Peyer's patch (tissue), 4 donors: ENCODE data around the gene TFCP2. TPM values are rescaled to one million over a fixed set of nuclear protein-coding genes. Genes with fewer than 3 reads are reported as not detected.

Experiments
- DNase-seq, 3 donors: peaks; one replicate each; pipeline ENCODE4 v3.0.0-alpha.2; 2017 to 2019
- H3K27ac ChIP-seq, 4 donors: fragments of 200-600 bp; sonication (generic); one replicate each; pipeline ENCODE4 v1.5.1; 2016 to 2019
- H3K27me3 ChIP-seq, 2 donors: fragments of 200-600 bp; sonication (generic); one replicate each; pipeline ENCODE4 v1.5.1; 2019
- H3K36me3 ChIP-seq, 3 donors: fragments of 200-600 bp; sonication (generic); one replicate each; pipeline ENCODE4 v1.5.1; 2016 to 2019
- H3K4me1 ChIP-seq, 4 donors: fragments of 200-600 bp; sonication (generic); one replicate each; pipeline ENCODE4 v1.5.1; 2016 to 2019
- H3K4me3 ChIP-seq, 4 donors: fragments of 200-600 bp; sonication (generic); 1 replicate in 3 of 4; 2 replicates in 1 of 4; pipeline ENCODE4 v1.5.1; 2016 to 2019; ENCODE audit warnings: mild to moderate bottlenecking in 1 of 4
- H3K9me3 ChIP-seq, 4 donors: fragments of 200-600 bp; sonication (generic); one replicate each; pipeline ENCODE4 v1.5.1; 2016 to 2019; ENCODE audit warnings: mild to moderate bottlenecking in 1 of 4
- POLR2A ChIP-seq, 2 donors: fragments of 450-650 bp; IDR thresholded peaks; one replicate each; pipeline ENCODE4 v1.5.1; 2017; ENCODE audit warnings: antibody characterized with exemption in 2 of 2, mild to moderate bottlenecking in 2 of 2, moderate library complexity in 2 of 2
- total RNA-seq, 4 donors: library from RNA; depleted of rRNA; stranded (reverse); fragments of >200 nt; gene quantifications; one replicate each; pipeline ENCODE4 v1.1.0, GENCODE V29; 2016
- TF ChIP-seq, protein P1 (sequence below), 6 experiments: fragments of 450-650 bp in 4 of 6; fragments of 200-600 bp in 2 of 6; sonication (generic) in 1 of 6; IDR thresholded peaks; one replicate each; pipeline ENCODE4 v1.5.1; 2017 to 2019; ENCODE audit warnings: antibody characterized with exemption in 6 of 6, mild to moderate bottlenecking in 3 of 6, moderate library complexity in 1 of 6

The TFCP2 gene
- total RNA-seq, 4 donors from 2014 or later, result 14.9 to 35.5 (median 19.4) TPM

GRCh38 chr12:51147309-51147708 is 25.6 kb downstream of the TFCP2 start:
- Histone ChIP-seq H3K4me3 (no peak overlapping the region), H3K4me1 (no peaks in the 10 kb centered on the region), H3K36me3 (no peaks in the 10 kb centered on the region), H3K27ac (no peak overlapping the region), H3K27me3 (no peaks in the 10 kb centered on the region), H3K9me3 (no peaks in the 10 kb centered on the region)
- DNase-seq, result no peak
- no peak for TF ChIP-seq POLR2A (IDR thresholded peaks at IDR 0.05)
- TF ChIP-seq, protein P1, sequence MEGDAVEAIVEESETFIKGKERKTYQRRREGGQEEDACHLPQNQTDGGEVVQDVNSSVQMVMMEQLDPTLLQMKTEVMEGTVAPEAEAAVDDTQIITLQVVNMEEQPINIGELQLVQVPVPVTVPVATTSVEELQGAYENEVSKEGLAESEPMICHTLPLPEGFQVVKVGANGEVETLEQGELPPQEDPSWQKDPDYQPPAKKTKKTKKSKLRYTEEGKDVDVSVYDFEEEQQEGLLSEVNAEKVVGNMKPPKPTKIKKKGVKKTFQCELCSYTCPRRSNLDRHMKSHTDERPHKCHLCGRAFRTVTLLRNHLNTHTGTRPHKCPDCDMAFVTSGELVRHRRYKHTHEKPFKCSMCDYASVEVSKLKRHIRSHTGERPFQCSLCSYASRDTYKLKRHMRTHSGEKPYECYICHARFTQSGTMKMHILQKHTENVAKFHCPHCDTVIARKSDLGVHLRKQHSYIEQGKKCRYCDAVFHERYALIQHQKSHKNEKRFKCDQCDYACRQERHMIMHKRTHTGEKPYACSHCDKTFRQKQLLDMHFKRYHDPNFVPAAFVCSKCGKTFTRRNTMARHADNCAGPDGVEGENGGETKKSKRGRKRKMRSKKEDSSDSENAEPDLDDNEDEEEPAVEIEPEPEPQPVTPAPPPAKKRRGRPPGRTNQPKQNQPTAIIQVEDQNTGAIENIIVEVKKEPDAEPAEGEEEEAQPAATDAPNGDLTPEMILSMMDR (IDR thresholded peaks at IDR 0.05), result no peak

GRCh38 chr12:51139292-51139844 is 33.6 kb downstream of the TFCP2 start:
- DNase-seq, result no peak
- H3K4me1 ChIP-seq, result no peaks in the 10 kb centered on the region
- no peak overlapping the region for H3K4me3 ChIP-seq
- H3K9me3 ChIP-seq, result no peaks in the 10 kb centered on the region
- TF ChIP-seq, protein P1 (IDR thresholded peaks at IDR 0.05), result no peak
- no peak for TF ChIP-seq POLR2A (IDR thresholded peaks at IDR 0.05)
- H3K27me3 ChIP-seq, result no peaks in the 10 kb centered on the region
- no peak overlapping the region for H3K27ac ChIP-seq
- peaks cover 0 to 10% (median 0%) of the 10 kb centered on the region in 3 donors for H3K36me3 ChIP-seq

DNA sequence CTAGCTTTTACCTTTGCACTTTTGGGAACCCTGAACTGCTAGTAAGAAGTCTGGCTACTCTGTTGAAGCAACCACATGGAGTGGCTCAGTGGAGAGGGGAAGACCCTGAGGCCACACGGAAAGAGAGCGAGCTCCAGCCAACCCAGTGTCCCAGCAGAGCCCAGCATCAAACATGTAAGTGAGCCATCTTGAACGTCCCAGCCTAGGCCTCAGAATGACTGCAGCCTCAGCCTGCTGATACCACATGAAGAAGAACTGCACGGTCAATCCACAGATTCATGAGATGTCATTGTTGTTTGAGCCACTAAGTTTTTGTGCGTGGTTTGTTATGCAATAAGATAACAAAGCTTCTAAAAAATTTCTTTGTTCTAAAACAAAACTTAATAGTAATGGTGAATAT is 40.2 kb downstream of the TFCP2 start:
- Histone ChIP-seq H3K9me3 (no peaks in the 10 kb centered on the region), H3K27me3 (no peaks in the 10 kb centered on the region), H3K27ac (no peak overlapping the region), H3K4me1 (no peaks in the 10 kb centered on the region), H3K4me3 (no peak overlapping the region), H3K36me3 (no peaks in the 10 kb centered on the region)
- TF ChIP-seq, protein P1 (IDR thresholded peaks at IDR 0.05), result no peak
- TF ChIP-seq POLR2A (IDR thresholded peaks at IDR 0.05), result no peak
- no peak for DNase-seq

DNA sequence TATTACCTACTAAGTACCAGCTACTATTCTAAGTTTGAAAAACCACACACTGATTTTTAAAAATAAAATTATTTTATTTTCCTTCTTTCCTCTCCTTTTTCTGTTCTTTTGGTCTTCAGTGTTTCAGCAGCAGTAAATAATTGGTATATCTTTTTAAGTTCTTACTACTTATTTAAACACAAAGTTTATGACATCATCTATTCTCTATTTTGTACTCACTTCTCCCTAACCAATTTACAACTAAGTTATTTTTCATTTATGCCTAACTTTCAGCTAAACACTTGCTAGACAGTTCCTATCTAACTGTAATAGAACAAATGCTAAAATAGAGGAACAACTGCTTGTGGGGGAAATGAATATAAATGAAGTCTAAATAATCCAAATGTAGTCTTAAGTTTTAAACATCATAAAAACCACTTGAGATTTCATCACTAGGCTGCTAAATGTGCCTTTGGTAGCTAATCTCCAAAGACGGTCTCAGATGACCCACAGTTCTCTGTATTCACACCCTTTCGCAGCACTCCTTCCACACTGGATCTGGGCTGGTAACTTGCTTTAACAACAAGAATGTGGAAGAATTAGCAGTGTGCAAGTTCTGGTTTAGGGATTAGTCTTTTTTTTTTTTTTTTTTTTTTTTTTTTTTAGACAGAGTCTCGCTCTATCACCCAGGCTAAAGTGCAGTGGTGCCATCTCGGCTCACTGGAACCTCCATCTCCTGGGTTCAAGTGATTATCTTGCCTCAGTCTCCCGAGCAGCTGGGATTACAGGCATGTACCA is 41.0 kb downstream of the TFCP2 start:
- Histone ChIP-seq H3K4me1 (no peaks in the 10 kb centered on the region), H3K4me3 (no peak overlapping the region), H3K9me3 (no peaks in the 10 kb centered on the region), H3K27me3 (no peaks in the 10 kb centered on the region), H3K27ac (no peak overlapping the region), H3K36me3 (no peaks in the 10 kb centered on the region)
- DNase-seq, result no peak
- TF ChIP-seq POLR2A (IDR thresholded peaks at IDR 0.05), result no peak
- TF ChIP-seq, protein P1 (IDR thresholded peaks at IDR 0.05), result no peak

DNA sequence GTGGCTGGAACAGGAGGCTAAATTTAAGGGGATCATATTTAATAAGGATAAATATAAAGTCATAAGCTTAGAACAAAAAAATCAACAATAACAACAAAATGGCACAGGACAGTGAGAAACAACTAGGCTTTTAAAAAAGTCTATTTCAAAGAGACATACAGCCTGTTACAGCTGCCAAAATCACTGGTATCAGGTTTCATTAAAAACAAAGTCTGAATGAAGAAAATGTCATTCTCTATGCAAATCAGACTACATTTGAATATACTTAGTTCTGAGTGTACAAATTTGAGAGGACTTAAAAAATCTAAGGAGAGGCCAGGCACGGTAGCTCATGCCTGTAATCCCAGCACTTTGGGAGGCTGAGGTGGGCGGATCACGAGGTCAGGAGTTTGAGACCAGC is 44.0 kb downstream of the TFCP2 start:
- Histone ChIP-seq H3K9me3 (no peaks in the 10 kb centered on the region), H3K4me1 (no peaks in the 10 kb centered on the region), H3K27me3 (no peaks in the 10 kb centered on the region), H3K36me3 (peaks cover 0 to 6% (median 0%) of the 10 kb centered on the region in 3 donors), H3K27ac (no peak overlapping the region), H3K4me3 (no peak overlapping the region)
- DNase-seq, result no peak
- TF ChIP-seq, protein P1 (IDR thresholded peaks at IDR 0.05), result no peak
- no peak for TF ChIP-seq POLR2A (IDR thresholded peaks at IDR 0.05)
